Measurements from ENCODE around the gene SLC2A11.
"Not testable (repeated sequence)": the region's sequence is repeated elsewhere in the genome, so short reads cannot be mapped to it uniquely, and the experiment has no call there.

SLC2A11 gene

GRCh38 chr22:23907423-23907822, 49.7 kb downstream of the SLC2A11 start:
- H3K4me1 ChIP-seq (ENCODE audit: insufficient read depth, low read length), result peaks cover 18% of the 10 kb centered on the region
- not testable (repeated sequence) for H3K9ac ChIP-seq (ENCODE audit: low read depth, low read length); H3K9me3 ChIP-seq (ENCODE audit: control insufficient read depth, insufficient read depth, low read length); H3K36me3 ChIP-seq (ENCODE audit: insufficient read depth, low read length)

- H3K9ac ChIP-seq (ENCODE audit: low read depth, low read length), result no peak overlapping the region
- no peaks in the 10 kb centered on the region; the same call in 1 of the 2 replicates for H3K9me3 ChIP-seq (ENCODE audit: control insufficient read depth, insufficient read depth, low read length)
- peaks cover 18% of the 10 kb centered on the region for H3K4me1 ChIP-seq (ENCODE audit: insufficient read depth, low read length)
- no peaks in the 10 kb centered on the region for H3K36me3 ChIP-seq (ENCODE audit: insufficient read depth, low read length)
Observed at GRCh38 chr22:23908587-23909205, 51.0 kb downstream of the SLC2A11 start.

GRCh38 chr22:23909296-23909898, 51.7 kb downstream of the SLC2A11 start:
- Histone ChIP-seq H3K4me1 (ENCODE audit: insufficient read depth, low read length) (peaks cover 18% of the 10 kb centered on the region), H3K9ac (ENCODE audit: low read depth, low read length) (no peak overlapping the region), H3K36me3 (ENCODE audit: insufficient read depth, low read length) (no peaks in the 10 kb centered on the region), H3K9me3 (ENCODE audit: control insufficient read depth, insufficient read depth, low read length) (no peaks in the 10 kb centered on the region; the same call in 1 of the 2 replicates)

DNA sequence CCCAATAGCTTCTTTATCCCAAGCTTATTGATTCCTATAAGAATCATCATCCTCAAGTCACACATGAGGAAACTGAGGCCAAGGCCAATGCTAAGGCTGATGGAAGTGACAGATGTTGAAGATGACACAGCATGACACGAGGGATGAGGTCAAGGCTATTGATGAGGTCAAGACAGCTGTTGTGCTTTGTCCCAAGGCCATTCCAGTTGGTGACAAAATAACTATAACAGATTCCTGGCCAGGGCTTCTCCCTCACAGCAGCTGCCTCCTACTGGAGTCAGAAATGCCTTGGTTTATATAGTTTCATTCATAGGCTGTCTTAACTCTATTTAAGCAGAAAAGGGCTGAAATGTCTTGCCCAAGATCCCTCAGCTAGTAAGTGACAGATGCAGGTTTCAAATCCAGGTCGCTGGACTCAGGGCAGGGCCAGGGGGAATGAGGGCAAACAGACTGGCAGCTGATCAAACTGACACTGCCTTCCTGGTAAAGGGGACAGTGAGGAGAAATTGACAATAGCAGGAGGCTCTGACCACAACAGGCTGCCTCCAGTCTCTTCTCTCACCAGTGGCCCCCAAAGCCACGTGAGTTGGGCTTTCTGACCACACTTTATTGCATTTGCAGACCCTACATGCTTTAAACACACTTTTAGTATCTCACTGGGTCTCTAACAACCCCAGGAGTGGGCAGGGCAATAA, 53.0 kb downstream of the SLC2A11 start:
- H3K4me1 ChIP-seq (ENCODE audit: insufficient read depth, low read length), result peaks cover 18% of the 10 kb centered on the region
- no peaks in the 10 kb centered on the region for H3K36me3 ChIP-seq (ENCODE audit: insufficient read depth, low read length)
- H3K9ac ChIP-seq (ENCODE audit: low read depth, low read length), result no peak overlapping the region
- no peaks in the 10 kb centered on the region; the same call in 1 of the 2 replicates for H3K9me3 ChIP-seq (ENCODE audit: control insufficient read depth, insufficient read depth, low read length)

GRCh38 chr22:23911318-23911980, 53.8 kb downstream of the SLC2A11 start:
- no peaks in the 10 kb centered on the region; the same call in 1 of the 2 replicates for H3K9me3 ChIP-seq (ENCODE audit: control insufficient read depth, insufficient read depth, low read length)
- H3K4me1 ChIP-seq (ENCODE audit: insufficient read depth, low read length), result peaks cover 18% of the 10 kb centered on the region
- no peak overlapping the region for H3K9ac ChIP-seq (ENCODE audit: low read depth, low read length)
- no peaks in the 10 kb centered on the region for H3K36me3 ChIP-seq (ENCODE audit: insufficient read depth, low read length)

DNA sequence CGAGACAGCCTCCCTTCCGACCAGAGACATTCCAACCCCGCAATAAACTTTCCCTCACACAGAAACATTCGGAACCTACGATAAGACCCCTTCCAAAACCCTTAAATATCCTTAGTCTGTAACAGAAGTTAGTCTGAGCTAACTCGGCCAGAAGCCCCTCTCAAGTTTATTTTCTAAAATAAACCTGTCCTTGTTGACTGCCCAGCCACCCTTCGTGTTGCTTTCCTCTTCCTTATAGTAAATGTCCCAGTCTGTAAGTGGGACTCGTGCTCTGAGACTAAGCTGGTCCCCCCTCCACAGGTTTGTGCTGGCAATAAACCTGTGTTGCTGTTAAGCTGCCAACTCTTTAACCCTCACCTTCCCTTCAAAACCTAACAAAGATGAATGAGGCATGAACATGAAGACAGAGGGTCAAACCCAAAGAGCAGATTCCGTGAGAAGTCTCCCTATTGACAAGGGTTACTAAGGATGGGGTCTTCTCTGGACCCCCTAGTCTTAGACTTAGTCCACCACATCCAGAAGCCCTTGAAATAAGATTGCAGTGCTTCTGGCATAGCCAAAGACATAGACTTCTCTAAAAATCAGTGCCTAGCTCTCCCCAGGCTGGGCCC, 54.7 kb downstream of the SLC2A11 start:
- Histone ChIP-seq H3K9ac (ENCODE audit: low read depth, low read length) (no peak overlapping the region), H3K9me3 (ENCODE audit: control insufficient read depth, insufficient read depth, low read length) (no peaks in the 10 kb centered on the region; the same call in 1 of the 2 replicates), H3K4me1 (ENCODE audit: insufficient read depth, low read length) (peaks cover 18% of the 10 kb centered on the region), H3K36me3 (ENCODE audit: insufficient read depth, low read length) (no peaks in the 10 kb centered on the region)

DNA sequence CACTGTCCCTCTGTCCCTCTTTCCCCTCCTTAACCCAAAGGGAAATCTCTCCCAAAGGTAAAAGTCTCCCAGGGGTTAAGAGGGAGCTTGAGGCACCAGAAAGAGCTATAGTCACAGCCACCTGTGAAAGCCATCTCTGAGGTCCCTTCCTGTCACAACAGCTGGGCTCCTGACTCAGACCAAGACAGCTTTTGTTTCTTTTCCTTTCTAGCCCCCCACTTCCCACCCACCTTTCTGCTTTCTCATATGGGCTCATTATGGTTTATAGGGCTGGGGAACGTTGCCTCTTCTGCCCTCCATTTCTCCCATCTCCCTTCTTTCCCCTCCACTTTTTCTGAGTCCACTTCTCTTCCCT, 55.6 kb downstream of the SLC2A11 start:
- peak overlapping the region; percentile 66 for H3K9ac ChIP-seq (ENCODE audit: low read depth, low read length)
- no peaks in the 10 kb centered on the region for H3K36me3 ChIP-seq (ENCODE audit: insufficient read depth, low read length)
- H3K9me3 ChIP-seq (ENCODE audit: control insufficient read depth, insufficient read depth, low read length), result no peaks in the 10 kb centered on the region; the same call in 1 of the 2 replicates
- H3K4me1 ChIP-seq (ENCODE audit: insufficient read depth, low read length), result peaks cover 14% of the 10 kb centered on the region

GRCh38 chr22:23913661-23914353, 56.1 kb downstream of the SLC2A11 start:
- Histone ChIP-seq H3K9me3 (ENCODE audit: control insufficient read depth, insufficient read depth, low read length) (no peaks in the 10 kb centered on the region; the same call in 1 of the 2 replicates), H3K9ac (ENCODE audit: low read depth, low read length) (peak overlapping the region; percentile 66), H3K36me3 (ENCODE audit: insufficient read depth, low read length) (no peaks in the 10 kb centered on the region), H3K4me1 (ENCODE audit: insufficient read depth, low read length) (peaks cover 9% of the 10 kb centered on the region)

GRCh38 chr22:23915290-23915689, 57.6 kb downstream of the SLC2A11 start:
- Histone ChIP-seq H3K9ac (ENCODE audit: low read depth, low read length) (no peak overlapping the region), H3K4me1 (ENCODE audit: insufficient read depth, low read length) (no peaks in the 10 kb centered on the region), H3K9me3 (ENCODE audit: control insufficient read depth, insufficient read depth, low read length) (no peaks in the 10 kb centered on the region; the same call in 1 of the 2 replicates), H3K36me3 (ENCODE audit: insufficient read depth, low read length) (no peaks in the 10 kb centered on the region)

- not testable (repeated sequence) for H3K9ac ChIP-seq (ENCODE audit: low read depth, low read length); H3K9me3 ChIP-seq (ENCODE audit: control insufficient read depth, insufficient read depth, low read length); H3K4me1 ChIP-seq (ENCODE audit: insufficient read depth, low read length)
- peaks cover 15% of the 10 kb centered on the region for H3K36me3 ChIP-seq (ENCODE audit: insufficient read depth, low read length)
Observed at GRCh38 chr22:23920267-23920611, 62.6 kb downstream of the SLC2A11 start.

DNA sequence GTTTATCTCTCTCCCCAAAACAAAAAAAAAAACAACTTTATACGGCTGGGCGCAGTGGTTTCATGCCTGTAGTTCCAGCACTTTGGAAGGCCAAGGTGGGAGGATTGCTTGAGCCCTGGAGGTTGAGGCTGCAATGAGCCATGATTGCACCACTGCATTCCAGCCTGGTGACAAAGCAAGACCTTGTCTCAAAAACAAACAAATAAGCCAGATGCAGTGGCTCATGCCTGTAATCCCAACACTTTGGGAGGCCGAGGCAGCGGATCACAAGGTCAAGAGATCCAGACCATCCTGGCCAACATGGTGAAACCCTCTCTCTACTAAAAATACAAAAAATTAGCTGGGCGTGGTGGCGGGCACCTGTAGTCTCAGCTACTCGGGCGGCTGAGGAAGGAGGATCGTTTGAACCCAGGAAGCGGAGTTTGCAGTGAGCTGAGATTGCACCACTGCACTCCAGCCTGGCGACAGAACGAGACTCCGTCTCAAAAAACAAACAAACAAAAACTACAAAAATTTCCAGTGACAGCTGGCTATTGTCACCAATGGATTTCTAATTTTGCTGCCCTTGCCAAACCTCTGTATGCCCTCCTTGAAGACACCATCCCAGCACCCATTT, 64.0 kb downstream of the SLC2A11 start:
- peaks cover 23% of the 10 kb centered on the region for H3K36me3 ChIP-seq (ENCODE audit: insufficient read depth, low read length)
- H3K9me3 ChIP-seq (ENCODE audit: control insufficient read depth, insufficient read depth, low read length), result peaks cover 12% of the 10 kb centered on the region; the same call in 1 of the 2 replicates
- not testable (repeated sequence) for H3K4me1 ChIP-seq (ENCODE audit: insufficient read depth, low read length); H3K9ac ChIP-seq (ENCODE audit: low read depth, low read length)

GRCh38 chr22:23922921-23923320, 65.2 kb downstream of the SLC2A11 start:
- peaks cover 12% of the 10 kb centered on the region for H3K9me3 ChIP-seq (ENCODE audit: control insufficient read depth, insufficient read depth, low read length)
- H3K36me3 ChIP-seq (ENCODE audit: insufficient read depth, low read length), result peaks cover 28% of the 10 kb centered on the region
- no peaks in the 10 kb centered on the region for H3K4me1 ChIP-seq (ENCODE audit: insufficient read depth, low read length)
- no peak overlapping the region for H3K9ac ChIP-seq (ENCODE audit: low read depth, low read length)

DNA sequence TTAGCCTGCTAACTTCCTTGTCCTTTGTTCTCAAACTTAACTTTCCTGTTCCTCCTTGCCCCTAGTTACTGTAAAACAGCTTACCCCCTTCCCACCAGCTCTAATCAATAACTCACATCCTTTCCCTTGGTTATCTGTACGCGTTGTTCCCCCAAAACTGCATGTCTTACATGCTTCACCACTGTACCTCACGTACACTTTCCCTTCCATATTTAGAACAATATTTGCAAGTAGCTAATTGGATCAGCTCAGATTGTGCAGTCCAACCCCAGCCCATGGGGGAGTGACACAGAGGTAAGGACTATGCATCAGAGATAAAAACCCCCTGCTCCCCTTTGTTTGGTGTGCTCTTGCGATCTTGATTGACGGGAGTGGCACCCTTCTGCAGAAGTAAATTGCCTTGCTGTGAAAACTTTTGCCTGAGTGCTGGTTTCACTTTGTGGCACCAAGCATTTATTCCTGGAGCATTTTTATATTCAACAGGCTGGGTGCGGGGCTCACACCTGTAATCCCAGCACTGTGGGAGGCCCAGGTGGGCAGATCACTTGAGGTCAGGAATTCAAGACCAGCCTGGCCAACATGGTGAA, 67.4 kb downstream of the SLC2A11 start:
- H3K36me3 ChIP-seq (ENCODE audit: insufficient read depth, low read length), result peaks cover 35% of the 10 kb centered on the region
- peaks cover 12% of the 10 kb centered on the region for H3K9me3 ChIP-seq (ENCODE audit: control insufficient read depth, insufficient read depth, low read length)
- H3K4me1 ChIP-seq (ENCODE audit: insufficient read depth, low read length), result no peaks in the 10 kb centered on the region
- no peak overlapping the region for H3K9ac ChIP-seq (ENCODE audit: low read depth, low read length)

Data from ES-I3 (cell line).